ENCODE measurements around the gene ABLIM2. TPM values are rescaled to one million over a fixed set of nuclear protein-coding genes. Genes with fewer than 3 reads are reported as not detected.

ABLIM2 gene
- total RNA-seq, 3 donors from 2014 or later (not counting 1 experiment from before 2014, with no cell fraction given): 0.71 to 2.8 (median 1.3) TPM

DNA sequence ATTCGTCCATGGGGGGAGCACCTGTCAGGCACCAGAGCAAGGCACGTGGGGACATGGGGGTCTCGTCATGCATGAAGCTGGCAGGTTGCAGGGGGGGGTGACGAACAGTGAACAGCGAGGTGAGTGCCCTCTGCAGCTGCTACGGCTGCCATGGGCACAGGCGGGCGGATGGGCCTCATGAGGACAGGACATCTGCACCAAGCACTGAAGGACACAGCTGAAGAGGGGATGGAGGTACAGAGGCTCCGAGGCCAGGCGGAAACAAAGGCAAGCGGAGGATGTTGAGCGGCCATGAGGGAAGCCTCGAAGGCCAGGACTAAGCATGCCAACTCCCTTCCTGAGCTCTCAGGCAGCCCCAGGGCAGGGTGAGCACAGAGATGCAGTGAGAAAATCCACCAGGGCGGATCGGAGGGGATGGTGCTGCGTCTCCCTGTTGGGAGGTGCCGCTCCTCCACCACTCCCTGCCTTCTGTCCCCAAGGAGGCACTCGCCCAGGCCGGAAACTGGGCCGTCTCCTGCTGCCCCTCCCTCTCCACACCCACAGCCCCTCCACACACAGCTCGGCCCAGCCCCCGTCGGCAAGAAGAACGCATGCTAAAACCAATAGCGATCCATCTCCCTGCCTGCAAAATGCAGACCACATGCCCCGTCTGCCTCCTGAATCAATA is 24.6 kb downstream of the ABLIM2 start:
- no peak overlapping the region for H3K4me3 ChIP-seq (ENCODE audit: low read length)
- H3K4me3 Mint-ChIP-seq: no peak overlapping the region
- H3K9me3 ChIP-seq (ENCODE audit: control insufficient read depth, insufficient read depth, low read length): no peaks in the 10 kb centered on the region
- WGBS (ENCODE audit: insufficient coverage): 58% methylated on average over 26 of the region's 26 CpGs
- H3K9me3 Mint-ChIP-seq: no peaks in the 10 kb centered on the region
- DNase-seq (no peak), ATAC-seq (no peak)
- intact Hi-C loops (cut with micrococcal nuclease): no loop called here
- H3K27me3 Mint-ChIP-seq (ENCODE audit: low read depth in 2 of 2): peaks cover 0 to 9% of the 10 kb centered on the region in 2 donors
- H3K27ac ChIP-seq (ENCODE audit: low read length): no peak overlapping the region
- H3K27ac Mint-ChIP-seq: no peak overlapping the region
- H3K36me3 Mint-ChIP-seq: no peaks in the 10 kb centered on the region
- H3K4me1 Mint-ChIP-seq: no peaks in the 10 kb centered on the region
- no peaks in the 10 kb centered on the region for H3K36me3 ChIP-seq (ENCODE audit: control insufficient read depth, insufficient read depth, low read length)
- no peaks in the 10 kb centered on the region for H3K4me1 ChIP-seq (ENCODE audit: control insufficient read depth, insufficient read depth, low read length)
- peaks cover 2% of the 10 kb centered on the region for H3K27me3 ChIP-seq (ENCODE audit: control insufficient read depth, insufficient read depth, low read length)
- TF ChIP-seq, protein P1, sequence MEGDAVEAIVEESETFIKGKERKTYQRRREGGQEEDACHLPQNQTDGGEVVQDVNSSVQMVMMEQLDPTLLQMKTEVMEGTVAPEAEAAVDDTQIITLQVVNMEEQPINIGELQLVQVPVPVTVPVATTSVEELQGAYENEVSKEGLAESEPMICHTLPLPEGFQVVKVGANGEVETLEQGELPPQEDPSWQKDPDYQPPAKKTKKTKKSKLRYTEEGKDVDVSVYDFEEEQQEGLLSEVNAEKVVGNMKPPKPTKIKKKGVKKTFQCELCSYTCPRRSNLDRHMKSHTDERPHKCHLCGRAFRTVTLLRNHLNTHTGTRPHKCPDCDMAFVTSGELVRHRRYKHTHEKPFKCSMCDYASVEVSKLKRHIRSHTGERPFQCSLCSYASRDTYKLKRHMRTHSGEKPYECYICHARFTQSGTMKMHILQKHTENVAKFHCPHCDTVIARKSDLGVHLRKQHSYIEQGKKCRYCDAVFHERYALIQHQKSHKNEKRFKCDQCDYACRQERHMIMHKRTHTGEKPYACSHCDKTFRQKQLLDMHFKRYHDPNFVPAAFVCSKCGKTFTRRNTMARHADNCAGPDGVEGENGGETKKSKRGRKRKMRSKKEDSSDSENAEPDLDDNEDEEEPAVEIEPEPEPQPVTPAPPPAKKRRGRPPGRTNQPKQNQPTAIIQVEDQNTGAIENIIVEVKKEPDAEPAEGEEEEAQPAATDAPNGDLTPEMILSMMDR (IDR thresholded peaks at IDR 0.05): no peak

DNA sequence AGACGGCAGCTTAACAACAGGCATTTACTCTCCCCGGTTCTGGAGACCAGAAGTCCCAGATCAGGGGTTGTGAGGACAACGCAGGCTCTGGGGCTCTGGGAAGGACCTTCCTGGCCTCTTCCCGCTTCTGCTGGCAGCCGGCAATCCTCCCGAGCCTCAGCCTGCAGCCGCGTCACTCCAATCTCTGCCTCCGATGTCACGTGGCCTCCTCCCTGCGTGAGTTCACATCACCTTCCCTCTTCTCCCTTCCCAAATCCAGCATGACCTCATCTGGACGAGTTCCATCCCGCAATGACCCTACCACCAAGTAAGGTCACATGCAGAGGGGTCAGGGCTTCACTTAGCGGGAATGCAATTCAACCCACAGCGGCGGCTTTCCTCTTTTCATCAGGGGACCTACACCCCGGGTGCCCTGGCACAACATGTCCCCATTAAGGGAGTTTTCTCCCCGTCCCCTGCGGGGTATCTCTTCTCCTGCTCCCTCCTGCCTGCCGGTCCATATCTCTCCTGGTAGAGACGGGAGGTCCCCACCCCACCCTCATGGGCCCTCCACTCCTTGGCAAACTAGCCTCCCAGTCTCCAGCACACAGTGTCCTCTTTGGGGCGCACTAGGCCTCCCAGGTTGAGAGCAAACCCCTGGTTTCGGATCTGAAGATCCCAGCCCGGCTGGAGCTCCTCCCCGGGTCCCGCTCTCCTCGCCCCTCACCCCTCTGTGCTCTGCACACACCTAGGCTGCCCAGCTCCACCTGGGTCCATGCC is 25.5 kb downstream of the ABLIM2 start:
- no peak overlapping the region for H3K27ac ChIP-seq (ENCODE audit: low read length)
- no peak overlapping the region for H3K27ac Mint-ChIP-seq
- no peaks in the 10 kb centered on the region for H3K4me1 ChIP-seq (ENCODE audit: control insufficient read depth, insufficient read depth, low read length)
- TF ChIP-seq, protein P1 (IDR thresholded peaks at IDR 0.05): no peak
- no peaks in the 10 kb centered on the region for H3K4me1 Mint-ChIP-seq
- H3K9me3 Mint-ChIP-seq: no peaks in the 10 kb centered on the region
- peaks cover 2% of the 10 kb centered on the region for H3K27me3 ChIP-seq (ENCODE audit: control insufficient read depth, insufficient read depth, low read length)
- DNase-seq: no peak
- no peaks in the 10 kb centered on the region for H3K9me3 ChIP-seq (ENCODE audit: control insufficient read depth, insufficient read depth, low read length)
- intact Hi-C loops (cut with micrococcal nuclease): no loop called here
- 77% methylated on average over 27 of the region's 27 CpGs for WGBS (ENCODE audit: insufficient coverage)
- H3K36me3 Mint-ChIP-seq: no peaks in the 10 kb centered on the region
- no peak for ATAC-seq
- no peaks in the 10 kb centered on the region for H3K36me3 ChIP-seq (ENCODE audit: control insufficient read depth, insufficient read depth, low read length)
- peaks cover 0 to 9% of the 10 kb centered on the region in 2 donors for H3K27me3 Mint-ChIP-seq (ENCODE audit: low read depth in 2 of 2)
- no peak overlapping the region for H3K4me3 Mint-ChIP-seq
- no peak overlapping the region for H3K4me3 ChIP-seq (ENCODE audit: low read length)

DNA sequence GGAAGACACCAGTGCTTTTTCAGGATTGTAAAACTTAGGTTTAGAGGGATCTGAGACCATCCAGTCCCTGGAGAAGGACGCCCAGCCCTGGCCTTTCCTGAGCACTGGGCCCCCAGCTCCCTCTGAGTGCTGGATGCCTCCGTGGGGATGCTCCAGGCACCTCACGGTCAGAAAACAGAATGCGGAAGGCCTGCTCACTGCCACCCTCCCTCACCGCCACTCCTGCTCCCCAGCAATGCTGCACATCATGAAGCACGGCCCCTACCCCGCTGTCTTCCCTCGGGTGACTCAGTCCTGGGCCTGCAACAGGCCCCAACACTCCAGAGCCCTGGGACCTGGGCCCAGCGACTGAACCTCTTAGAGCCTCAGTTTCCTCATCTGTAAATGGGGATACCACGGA is 26.2 kb downstream of the ABLIM2 start:
- intact Hi-C loops (cut with micrococcal nuclease): no loop called here
- Mint-ChIP-seq H3K36me3 (no peaks in the 10 kb centered on the region), H3K9me3 (no peaks in the 10 kb centered on the region), H3K27ac (no peak overlapping the region), H3K27me3 (ENCODE audit: low read depth in 2 of 2) (peaks cover 0 to 7% of the 10 kb centered on the region in 2 donors), H3K4me3 (no peak overlapping the region), H3K4me1 (no peaks in the 10 kb centered on the region)
- Histone ChIP-seq H3K27ac (ENCODE audit: low read length) (no peak overlapping the region), H3K4me1 (ENCODE audit: control insufficient read depth, insufficient read depth, low read length) (no peaks in the 10 kb centered on the region), H3K9me3 (ENCODE audit: control insufficient read depth, insufficient read depth, low read length) (no peaks in the 10 kb centered on the region), H3K27me3 (ENCODE audit: control insufficient read depth, insufficient read depth, low read length) (peaks cover 2% of the 10 kb centered on the region), H3K36me3 (ENCODE audit: control insufficient read depth, insufficient read depth, low read length) (no peaks in the 10 kb centered on the region), H3K4me3 (ENCODE audit: low read length) (no peak overlapping the region)
- 82% methylated on average over 10 of the region's 10 CpGs for WGBS (ENCODE audit: insufficient coverage)
- DNase-seq (no peak), ATAC-seq (no peak)
- TF ChIP-seq, protein P1 (IDR thresholded peaks at IDR 0.05): no peak
